GM10248 (cell line): ENCODE measurements around the gene SAMD4B.

Experiments
- CTCF ChIA-PET: fragments of 300-600 bp; sonication (Branson Sonifier 250); formaldehyde crosslinking; extraction: SDS; loops from one replicate; lab custom pipeline; 2021; ENCODE audit warnings: antibody characterized with exemption; lab: Yijun Ruan, JAX
- POLR2A ChIA-PET: fragments of 350-650 bp; sonication (Branson Sonifier 250); formaldehyde crosslinking; extraction: SDS; loops from one replicate; lab custom pipeline; 2020; ENCODE audit warnings: antibody characterized with exemption; lab: Yijun Ruan, JAX
- DNase-seq: peaks from one replicate; pipeline ENCODE4 v3.0.0; 2012; ENCODE audit errors: extremely low spot score
- TF ChIP-seq, protein P1 (sequence below): IDR thresholded peaks from 2 replicates; pipeline ENCODE4 v1.5.1; 2012; ENCODE audit warnings: mild to moderate bottlenecking, low read depth; ENCODE audit errors: extremely low read depth, missing control alignments, control extremely low read depth

SAMD4B gene

DNA sequence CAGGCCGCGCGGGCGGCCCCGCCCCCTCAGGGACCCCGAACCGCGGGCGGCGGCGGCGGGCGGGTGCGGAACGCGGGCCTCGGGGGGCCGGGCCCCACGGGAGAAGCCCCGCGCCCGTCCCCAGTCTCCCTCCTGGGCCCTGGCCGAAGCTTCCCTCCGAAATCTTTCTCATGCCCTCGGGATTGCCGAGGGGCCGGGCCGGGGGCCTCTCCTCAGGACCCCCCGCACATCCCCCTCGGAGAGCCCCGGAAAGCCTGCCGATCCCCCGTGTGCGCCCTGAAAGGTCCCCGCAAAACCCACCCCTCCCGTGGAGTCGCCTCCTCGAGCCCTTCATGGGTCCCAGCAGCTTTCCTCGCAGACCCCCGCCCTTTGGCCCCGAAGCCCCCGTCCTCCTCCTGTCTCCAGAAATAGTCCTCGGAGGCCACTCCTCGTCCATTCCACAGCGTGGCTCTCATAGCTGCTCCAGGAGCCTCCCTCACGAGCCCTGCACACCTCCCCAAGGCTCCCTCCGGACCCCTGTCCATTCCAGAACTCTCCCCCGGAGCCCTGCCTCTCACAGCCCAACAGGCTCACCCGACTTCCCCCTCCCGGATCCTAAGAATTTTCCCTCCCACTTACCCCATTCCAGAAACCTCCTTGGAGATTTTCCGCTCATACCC lies 555 bp downstream of the SAMD4B start:
- DNase-seq = no peak
- TF ChIP-seq, protein P1, sequence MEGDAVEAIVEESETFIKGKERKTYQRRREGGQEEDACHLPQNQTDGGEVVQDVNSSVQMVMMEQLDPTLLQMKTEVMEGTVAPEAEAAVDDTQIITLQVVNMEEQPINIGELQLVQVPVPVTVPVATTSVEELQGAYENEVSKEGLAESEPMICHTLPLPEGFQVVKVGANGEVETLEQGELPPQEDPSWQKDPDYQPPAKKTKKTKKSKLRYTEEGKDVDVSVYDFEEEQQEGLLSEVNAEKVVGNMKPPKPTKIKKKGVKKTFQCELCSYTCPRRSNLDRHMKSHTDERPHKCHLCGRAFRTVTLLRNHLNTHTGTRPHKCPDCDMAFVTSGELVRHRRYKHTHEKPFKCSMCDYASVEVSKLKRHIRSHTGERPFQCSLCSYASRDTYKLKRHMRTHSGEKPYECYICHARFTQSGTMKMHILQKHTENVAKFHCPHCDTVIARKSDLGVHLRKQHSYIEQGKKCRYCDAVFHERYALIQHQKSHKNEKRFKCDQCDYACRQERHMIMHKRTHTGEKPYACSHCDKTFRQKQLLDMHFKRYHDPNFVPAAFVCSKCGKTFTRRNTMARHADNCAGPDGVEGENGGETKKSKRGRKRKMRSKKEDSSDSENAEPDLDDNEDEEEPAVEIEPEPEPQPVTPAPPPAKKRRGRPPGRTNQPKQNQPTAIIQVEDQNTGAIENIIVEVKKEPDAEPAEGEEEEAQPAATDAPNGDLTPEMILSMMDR = no peak
- POLR2A ChIA-PET = interaction anchor here (0.6 to 1.3 kb wide), 5 partner anchors 49 to 89 kb away, joined by 3 to 6 read pairs (median 3); partner anchors contain the start of genes MED29, PAF1 and ZFP36
- CTCF ChIA-PET = interaction anchor here (0.6 to 3.8 kb wide), 17 partner anchors 8 to 412 kb away, joined by 3 to 16 read pairs (median 5); partner anchors contain the start of genes EID2B, MRPS12, PLEKHG2 and SARS2

DNA sequence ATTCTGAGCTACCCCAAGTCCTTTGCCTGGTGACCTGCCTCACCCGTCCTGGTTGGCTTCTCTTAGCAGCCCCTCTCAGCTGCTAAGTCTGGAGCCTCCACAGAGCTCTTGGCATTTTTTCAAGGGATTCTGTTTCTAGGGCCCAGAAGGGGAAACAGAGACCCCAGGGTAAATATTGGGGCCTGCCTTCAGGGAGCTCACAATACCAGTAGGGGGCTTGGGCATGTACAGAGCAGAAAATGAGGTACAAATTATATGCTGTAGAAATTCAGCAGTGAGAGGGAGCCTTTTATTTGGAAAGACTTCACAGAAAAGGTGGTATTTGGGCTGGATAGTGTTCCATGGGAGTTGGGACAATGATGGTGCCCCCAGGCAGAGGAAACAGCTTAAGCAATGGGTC lies 3.7 kb downstream of the SAMD4B start:
- CTCF ChIA-PET = interaction anchor here (0.9 to 1.6 kb wide), 3 partner anchors 10 to 224 kb away, joined by 3 to 6 read pairs (median 3); no protein-coding TSS in a partner anchor
- TF ChIP-seq, protein P1 = no peak
- POLR2A ChIA-PET = interaction anchor here (0.6 kb wide), 1 partner anchor 14 kb away, joined by 4 read pairs; no protein-coding TSS in a partner anchor
- DNase-seq = no peak

DNA sequence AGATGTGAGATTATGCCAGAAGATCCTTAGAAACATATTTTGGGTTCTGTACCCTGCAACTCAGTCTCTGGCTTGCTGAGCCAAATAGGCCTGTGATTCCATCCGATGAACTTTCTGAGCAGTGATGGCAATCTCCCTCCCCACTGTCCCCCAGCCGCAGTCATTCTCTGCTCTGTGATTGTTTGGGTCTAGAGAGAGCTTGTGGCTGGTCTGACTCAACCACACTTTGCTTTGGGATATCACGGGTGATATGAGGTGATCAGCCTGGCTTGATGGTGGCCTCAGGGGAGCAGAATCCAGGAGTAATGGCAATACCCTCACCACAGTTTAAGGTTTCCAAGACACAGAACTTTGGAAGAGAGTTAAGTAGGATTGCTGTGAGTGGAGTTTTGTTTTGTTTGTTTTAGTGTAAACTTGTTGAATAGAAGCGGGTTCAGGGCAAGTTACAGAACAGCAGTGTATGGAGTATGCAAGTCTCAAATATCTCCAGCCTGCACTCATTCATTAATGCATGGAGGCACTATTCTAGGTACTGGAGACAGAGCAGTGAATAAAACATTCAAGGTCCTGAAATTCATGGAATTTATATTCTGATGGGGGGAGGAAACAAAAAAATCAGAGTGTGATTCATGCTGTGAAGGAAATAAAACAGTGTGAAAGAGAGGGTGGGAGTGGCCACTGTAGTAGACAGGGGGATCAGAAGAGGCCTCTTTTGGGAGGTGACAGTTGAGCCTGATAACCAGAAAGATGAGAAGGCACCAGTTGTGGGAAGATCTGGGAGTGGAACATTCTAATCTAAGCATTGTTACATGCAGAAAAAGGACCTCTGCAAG lies 5.3 kb downstream of the SAMD4B start:
- DNase-seq = no peak
- ChIA-PET CTCF (interaction anchor here (1.0 to 1.6 kb wide), 4 partner anchors 14 to 225 kb away, joined by 3 to 4 read pairs (median 4); no protein-coding TSS in a partner anchor), POLR2A (no interaction called here)
- TF ChIP-seq, protein P1 = no peak

DNA sequence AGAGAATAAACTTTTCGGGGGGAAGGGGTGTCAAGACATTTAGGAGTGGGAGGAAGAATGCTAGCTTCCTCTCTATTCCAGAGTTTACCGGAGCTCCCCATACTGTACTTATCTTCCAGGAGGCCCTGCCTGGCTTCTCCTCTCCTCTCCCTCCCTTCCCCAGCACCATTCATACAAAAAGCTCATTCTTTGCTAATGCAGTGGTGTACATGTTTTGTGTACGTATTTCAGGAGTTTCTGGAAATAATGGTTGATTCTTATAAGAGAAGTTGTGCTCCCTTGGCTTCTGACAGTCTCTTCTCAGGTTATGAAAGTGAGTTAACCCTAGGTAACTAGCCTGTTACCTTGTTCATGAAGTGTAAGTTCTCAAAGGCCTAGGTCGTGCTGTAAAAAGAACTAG lies 7.1 kb downstream of the SAMD4B start:
- ChIA-PET CTCF (interaction anchor here (1.6 to 2.9 kb wide), 3 partner anchors 10 to 49 kb away, joined by 3 to 8 read pairs (median 5); no protein-coding TSS in a partner anchor), POLR2A (no interaction called here)
- DNase-seq = no peak
- TF ChIP-seq, protein P1 = no peak

DNA sequence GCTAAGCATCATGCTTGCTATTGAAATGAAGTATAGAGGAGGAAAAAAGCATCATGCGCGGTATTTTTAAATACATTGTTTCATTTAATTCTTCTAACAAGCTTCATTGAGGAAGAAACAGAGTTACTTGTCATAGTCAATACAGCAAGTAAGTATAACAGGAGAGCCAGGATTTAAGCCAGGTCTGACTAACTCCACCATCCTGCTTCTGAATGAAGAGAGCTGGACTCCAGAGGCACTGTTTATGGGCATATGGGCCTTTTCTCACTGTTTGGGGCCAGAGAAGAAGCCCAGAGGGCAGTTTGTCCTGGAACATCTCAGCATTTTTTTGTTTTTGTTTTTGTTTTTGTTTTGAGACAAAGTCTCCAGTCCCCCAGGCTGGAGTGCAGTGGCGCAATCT lies 7.9 kb downstream of the SAMD4B start:
- no peak for DNase-seq
- POLR2A ChIA-PET = interaction anchor here (1.0 kb wide), 2 partner anchors 41 to 56 kb away, joined by 3 to 4 read pairs; partner anchors contain the start of genes MED29, PAF1 and ZFP36
- TF ChIP-seq, protein P1 = no peak
- CTCF ChIA-PET = interaction anchor here (0.7 to 2.9 kb wide), 5 partner anchors 9 to 26 kb away, joined by 3 to 8 read pairs (median 5); partner anchors contain the start of gene SAMD4B

DNA sequence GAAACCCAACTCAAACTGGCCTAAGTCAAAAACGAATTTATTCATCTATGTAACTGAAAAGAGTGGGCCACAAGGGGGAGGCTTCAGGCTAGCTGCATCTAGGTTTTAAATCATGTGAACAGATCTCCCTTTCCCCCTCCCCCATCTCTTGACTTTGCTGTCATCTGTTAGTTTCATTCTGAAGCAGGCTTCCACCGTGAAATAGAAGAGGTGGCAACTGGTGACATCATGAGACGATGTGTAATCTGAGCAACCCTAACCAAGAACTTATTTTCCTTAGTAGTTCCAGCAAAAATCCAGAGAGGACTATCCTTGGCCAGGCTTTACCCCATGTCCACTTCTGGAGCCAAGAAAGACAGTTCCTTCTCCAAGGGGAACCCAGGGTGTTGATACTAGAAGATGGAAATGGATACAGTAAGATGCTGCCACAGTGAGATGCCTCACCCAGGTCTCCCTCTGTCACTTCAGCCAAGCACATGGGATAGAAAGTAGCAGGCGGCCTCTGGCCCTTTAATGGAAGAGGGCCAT lies 9.4 kb downstream of the SAMD4B start:
- ChIA-PET POLR2A (no interaction called here), CTCF (interaction anchor here (1.0 to 2.9 kb wide), 3 partner anchors 10 to 16 kb away, joined by 3 to 8 read pairs (median 7); partner anchors contain the start of genes GMFG and SAMD4B)
- TF ChIP-seq, protein P1 = peak; percentile 39
- peak; percentile 86 for DNase-seq
